Activated T-cell treated with anti-CD3 and anti-CD28 coated beads for 48 hours (primary cell): Measurements from ENCODE around the gene FAM53A.
"Not testable (repeated sequence)": the region's sequence is repeated elsewhere in the genome, so short reads cannot be mapped to it uniquely, and the experiment has no call there.

Experiments used
- DNase-seq: peaks from one replicate; pipeline ENCODE4 v3.0.0-alpha.2; 2020; ENCODE audit warnings: low read depth

FAM53A gene

GRCh38 chr4:1659104-1660043 is 24.7 kb downstream of the FAM53A start:
- no peak for DNase-seq

GRCh38 chr4:1658581-1658980 is 25.5 kb downstream of the FAM53A start:
- DNase-seq, result no peak

- DNase-seq, result no peak
Measured at GRCh38 chr4:1658146-1658545, 26.0 kb downstream of the FAM53A start.

- no peak for DNase-seq
Measured at GRCh38 chr4:1656986-1657385, 27.1 kb downstream of the FAM53A start.

- no peak for DNase-seq
Measured at GRCh38 chr4:1656132-1656531, 28.0 kb downstream of the FAM53A start.

GRCh38 chr4:1655676-1656075 is 28.4 kb downstream of the FAM53A start:
- no peak for DNase-seq

- DNase-seq, result no peak
Measured at GRCh38 chr4:1655081-1655480, 29.0 kb downstream of the FAM53A start.

- DNase-seq, result no peak
Measured at GRCh38 chr4:1654216-1654955, 29.7 kb downstream of the FAM53A start.

- no peak for DNase-seq
Measured at GRCh38 chr4:1653776-1654175, 30.3 kb downstream of the FAM53A start.

- no peak for DNase-seq
Measured at GRCh38 chr4:1652088-1652487, 32.0 kb downstream of the FAM53A start.

GRCh38 chr4:1651609-1652008 is 32.5 kb downstream of the FAM53A start:
- DNase-seq, result no peak

- no peak for DNase-seq
Measured at GRCh38 chr4:1648962-1649361, 35.2 kb downstream of the FAM53A start.

- no peak for DNase-seq
Measured at GRCh38 chr4:1647432-1647831, 36.7 kb downstream of the FAM53A start.

- DNase-seq, result no peak
Measured at GRCh38 chr4:1646690-1647089, 37.4 kb downstream of the FAM53A start.

- DNase-seq, result no peak
Measured at GRCh38 chr4:1644891-1645657, 39.0 kb downstream of the FAM53A start.

- no peak for DNase-seq
Measured at GRCh38 chr4:1643971-1644735, 40.0 kb downstream of the FAM53A start.

- DNase-seq, result no peak
Measured at GRCh38 chr4:1642196-1642951, 41.7 kb downstream of the FAM53A start.

- no peak for DNase-seq
Measured at GRCh38 chr4:1641671-1642070, 42.4 kb downstream of the FAM53A start.

- DNase-seq, result not testable (repeated sequence)
Measured at GRCh38 chr4:1640716-1641503, 43.2 kb downstream of the FAM53A start.

GRCh38 chr4:1640190-1640589 is 43.9 kb downstream of the FAM53A start:
- DNase-seq, result no peak
